Right renal cortex interstitium (tissue), 3 donors: ENCODE data around the gene RIPPLY1. TPM values are rescaled to one million over a fixed set of nuclear protein-coding genes. Genes with fewer than 3 reads are reported as not detected.

Source experiments
- DNase-seq, 3 donors: peaks; one replicate each; pipeline ENCODE4 v3.0.0-alpha.2; 2013; ENCODE audit warnings: low read depth in 3 of 3, low spot score in 2 of 3
- polyA plus RNA-seq, 3 donors: library from polyadenylated mRNA; unstranded; fragments of 120-200 nt; gene quantifications; one replicate each; pipeline ENCODE4 v1.2.1, GENCODE V29; 2013; ENCODE audit not compliant: insufficient read length in 3 of 3

Gene RIPPLY1
- polyA plus RNA-seq, 3 donors: 2.6 to 3.5 (median 3.0) TPM

- no peak for DNase-seq
Observed at GRCh38 chrX:106862972-106863688, 40.0 kb downstream of the RIPPLY1 start.

Other genes with a start within 250 kb of the RIPPLY1 start
- 10 to 100 TPM in 2 of 3 donors, 1 to 10 TPM in 1; 9.5 to 13.9 (median 10.3) TPM for gene RNF128, start 176.6 kb downstream of the RIPPLY1 start, polyA plus RNA-seq
- 1 to 10 TPM; 5.2 to 6.3 (median 5.3) TPM for gene TBC1D8B, start 100.7 kb downstream of the RIPPLY1 start, polyA plus RNA-seq
- gene CLDN2, start 17.1 kb upstream of the RIPPLY1 start, polyA plus RNA-seq: 10 to 100 TPM; 56.8 to 77.4 (median 58.8) TPM
- 10 to 100 TPM; 21.1 to 23.8 (median 21.2) TPM for gene MORC4, start 96.9 kb upstream of the RIPPLY1 start, polyA plus RNA-seq
- 10 to 100 TPM; 21.1 to 23.4 (median 21.2) TPM for gene RBM41, start 215.5 kb upstream of the RIPPLY1 start, polyA plus RNA-seq